IgD-negative memory B cell (primary cell): ENCODE results near the gene THAP3. TPM values are rescaled to one million over a fixed set of nuclear protein-coding genes. Genes with fewer than 3 reads are reported as not detected.
"Not testable (repeated sequence)": the region's sequence is repeated elsewhere in the genome, so short reads cannot be mapped to it uniquely, and the experiment has no call there.

Experiments used
- H3K27ac Mint-ChIP-seq, 3 donors: one replicate each; pipeline ENCODE4 v1.8.0; 2020 to 2022; ENCODE audit warnings: mild to moderate bottlenecking in 3 of 3, mixed read lengths in 3 of 3, moderate library complexity in 1 of 3
- H3K27me3 Mint-ChIP-seq: one replicate; pipeline ENCODE4 v1.8.0; 2021; ENCODE audit warnings: mixed read lengths
- H3K36me3 Mint-ChIP-seq: one replicate; pipeline ENCODE4 v1.8.0; 2020; ENCODE audit warnings: mild to moderate bottlenecking, mixed read lengths
- H3K4me1 Mint-ChIP-seq, 3 donors: one replicate each; pipeline ENCODE4 v1.8.0; 2020 to 2022; ENCODE audit warnings: mixed read lengths in 3 of 3, mild to moderate bottlenecking in 1 of 3
- H3K4me3 Mint-ChIP-seq, 4 donors: one replicate each; pipeline ENCODE4 v1.8.0; 2020 to 2022; ENCODE audit warnings: mild to moderate bottlenecking in 4 of 4, mixed read lengths in 4 of 4, moderate library complexity in 3 of 4
- H3K9me3 Mint-ChIP-seq, 3 donors: one replicate each; pipeline ENCODE4 v1.8.0; 2020 to 2021; ENCODE audit warnings: mixed read lengths in 3 of 3, mild to moderate bottlenecking in 1 of 3
- polyA plus RNA-seq: library from polyadenylated mRNA; unstranded; fragments of 300-500 nt; fragmentation: Illumina TruSeq; gene quantifications from one replicate; pipeline ENCODE4 v1.2.3, GENCODE V29; 2021

The THAP3 gene
- polyA plus RNA-seq, 1 donor from 2014 or later = 28.4 TPM

DNA sequence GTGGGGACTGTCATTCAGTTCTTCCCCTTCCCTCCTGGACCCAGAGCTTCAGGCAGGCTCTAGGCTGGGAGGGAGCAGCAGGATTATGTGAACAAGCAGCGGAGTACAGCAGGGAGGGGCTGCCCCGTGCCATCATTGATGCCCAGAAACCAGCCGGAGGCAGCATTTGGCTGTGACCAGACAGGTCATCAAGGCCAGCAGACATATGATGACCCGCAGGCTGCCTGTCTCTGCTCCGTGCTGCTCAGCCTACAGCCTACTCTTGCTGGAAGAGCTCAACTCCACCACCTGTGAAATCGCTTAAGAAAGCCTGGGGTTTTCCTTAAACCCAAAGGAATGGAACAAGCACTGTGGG, 26.9 kb upstream of the THAP3 start:
- H3K36me3 Mint-ChIP-seq = peaks cover 2% of the 10 kb centered on the region
- no peaks in the 10 kb centered on the region for H3K27me3 Mint-ChIP-seq
- H3K4me1 Mint-ChIP-seq = peaks cover 15 to 24% (median 19%) of the 10 kb centered on the region in 3 donors
- peak overlapping the region in 1 of 4 donors; percentile 50 for H3K4me3 Mint-ChIP-seq
- H3K27ac Mint-ChIP-seq = no peak overlapping the region
- H3K9me3 Mint-ChIP-seq = no peaks in the 10 kb centered on the region

DNA sequence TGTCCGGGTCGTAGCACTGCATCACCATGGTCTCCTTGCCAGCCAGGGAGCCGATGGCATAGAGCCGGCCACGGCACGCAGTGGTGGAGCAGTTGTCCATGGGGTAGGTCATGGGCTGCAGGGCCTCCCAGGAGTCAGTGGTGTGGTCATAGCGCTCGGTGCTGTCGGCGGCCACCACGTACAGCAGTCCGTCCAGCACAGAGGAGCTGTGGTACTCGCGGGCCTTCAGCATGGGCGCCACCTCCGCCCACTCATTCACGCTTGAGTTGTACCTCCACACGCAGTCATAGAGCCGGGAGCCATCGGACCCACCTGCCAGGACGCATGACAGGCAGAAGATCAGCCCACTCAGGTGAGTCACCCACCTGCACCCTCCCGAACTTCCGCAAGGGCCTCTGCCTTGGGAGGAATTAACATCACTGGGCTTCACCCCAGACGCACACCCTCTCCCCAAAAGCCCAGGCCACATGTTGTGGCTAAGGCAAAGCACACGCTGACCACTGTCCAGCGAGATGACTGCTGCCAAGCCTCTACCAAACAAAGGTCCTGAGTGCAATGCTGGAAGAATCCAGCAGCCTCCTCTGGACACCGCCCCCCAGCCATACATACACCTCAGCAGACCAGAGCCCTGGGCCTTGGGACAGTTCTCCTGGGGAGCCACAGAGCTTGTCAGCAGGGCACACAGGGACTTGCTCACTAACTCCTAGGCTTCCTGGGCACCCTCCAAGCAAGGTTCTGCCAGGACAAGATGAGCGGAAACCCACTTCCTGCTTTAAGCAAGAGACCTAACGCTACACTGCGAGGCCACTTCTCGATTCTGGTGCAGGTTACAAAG, 25.3 kb upstream of the THAP3 start:
- Mint-ChIP-seq H3K4me1 (peaks cover 19 to 25% (median 24%) of the 10 kb centered on the region in 3 donors), H3K27me3 (no peaks in the 10 kb centered on the region), H3K36me3 (no peaks in the 10 kb centered on the region), H3K4me3 (peak overlapping the region; percentile 92 to 97 (median 94)), H3K9me3 (no peaks in the 10 kb centered on the region), H3K27ac (peak overlapping the region; percentile 16 to 87 (median 87))

DNA sequence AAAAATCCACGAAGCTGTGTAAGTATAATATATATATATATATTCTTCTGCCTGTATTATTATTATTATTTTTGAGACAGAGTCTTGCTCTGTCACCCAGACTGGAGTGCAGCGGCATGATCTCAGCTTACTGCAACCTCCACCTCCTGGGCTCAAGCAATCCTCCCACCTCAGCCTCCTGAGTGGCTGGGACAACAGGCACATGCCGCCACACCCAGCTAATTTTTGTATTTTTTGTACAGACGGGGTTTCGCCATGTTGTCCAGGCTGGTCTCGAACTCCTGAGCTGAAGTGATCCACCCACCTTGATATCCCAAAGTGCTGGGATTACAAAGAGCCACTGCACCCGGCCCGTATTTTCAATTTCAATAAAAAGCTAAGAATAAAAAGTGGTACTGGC, 24.7 kb upstream of the THAP3 start:
- Mint-ChIP-seq H3K27ac (peak overlapping the region; percentile 87 to 97 (median 87)), H3K4me1 (peaks cover 19 to 25% (median 24%) of the 10 kb centered on the region in 3 donors), H3K4me3 (peak overlapping the region; percentile 94 to 97 (median 95))
- H3K27me3 Mint-ChIP-seq, H3K9me3 Mint-ChIP-seq, H3K36me3 Mint-ChIP-seq: not testable (repeated sequence)

DNA sequence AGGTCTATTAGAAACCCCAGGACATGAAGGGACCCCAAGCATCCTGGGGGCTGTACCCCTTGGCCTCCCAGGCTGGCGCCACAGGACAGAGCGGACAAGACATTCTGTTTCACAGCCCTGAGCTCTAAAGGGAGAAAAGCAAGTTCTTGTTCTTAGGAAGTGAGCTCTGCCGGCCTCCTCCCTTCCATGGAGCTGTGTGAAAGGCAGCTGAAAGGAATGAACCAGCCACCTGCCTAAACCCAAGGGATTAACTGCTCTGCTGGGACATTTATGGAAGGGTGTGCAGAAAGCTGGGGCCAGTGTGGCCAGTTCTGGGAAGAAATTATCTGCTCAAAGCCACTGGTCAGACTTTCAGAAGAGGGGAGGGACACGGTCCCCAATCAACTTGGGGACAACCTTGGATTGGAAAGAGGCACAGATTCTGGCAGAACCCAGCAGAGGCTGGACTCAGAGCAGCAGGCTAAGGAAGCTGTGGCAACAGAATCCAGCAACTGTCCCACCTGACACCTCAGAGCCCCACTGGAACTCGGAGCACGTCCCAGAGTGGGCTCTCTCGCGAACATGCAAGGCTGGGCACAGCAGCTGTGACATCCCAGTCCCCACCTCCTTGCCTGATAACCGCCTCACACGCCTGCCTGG, 24.1 kb upstream of the THAP3 start:
- H3K9me3 Mint-ChIP-seq = no peaks in the 10 kb centered on the region
- peak overlapping the region; percentile 67 to 97 (median 87) for H3K27ac Mint-ChIP-seq
- peaks cover 19 to 25% (median 24%) of the 10 kb centered on the region in 3 donors for H3K4me1 Mint-ChIP-seq
- H3K36me3 Mint-ChIP-seq = no peaks in the 10 kb centered on the region
- no peaks in the 10 kb centered on the region for H3K27me3 Mint-ChIP-seq
- peak overlapping the region; percentile 94 to 97 (median 95) for H3K4me3 Mint-ChIP-seq

DNA sequence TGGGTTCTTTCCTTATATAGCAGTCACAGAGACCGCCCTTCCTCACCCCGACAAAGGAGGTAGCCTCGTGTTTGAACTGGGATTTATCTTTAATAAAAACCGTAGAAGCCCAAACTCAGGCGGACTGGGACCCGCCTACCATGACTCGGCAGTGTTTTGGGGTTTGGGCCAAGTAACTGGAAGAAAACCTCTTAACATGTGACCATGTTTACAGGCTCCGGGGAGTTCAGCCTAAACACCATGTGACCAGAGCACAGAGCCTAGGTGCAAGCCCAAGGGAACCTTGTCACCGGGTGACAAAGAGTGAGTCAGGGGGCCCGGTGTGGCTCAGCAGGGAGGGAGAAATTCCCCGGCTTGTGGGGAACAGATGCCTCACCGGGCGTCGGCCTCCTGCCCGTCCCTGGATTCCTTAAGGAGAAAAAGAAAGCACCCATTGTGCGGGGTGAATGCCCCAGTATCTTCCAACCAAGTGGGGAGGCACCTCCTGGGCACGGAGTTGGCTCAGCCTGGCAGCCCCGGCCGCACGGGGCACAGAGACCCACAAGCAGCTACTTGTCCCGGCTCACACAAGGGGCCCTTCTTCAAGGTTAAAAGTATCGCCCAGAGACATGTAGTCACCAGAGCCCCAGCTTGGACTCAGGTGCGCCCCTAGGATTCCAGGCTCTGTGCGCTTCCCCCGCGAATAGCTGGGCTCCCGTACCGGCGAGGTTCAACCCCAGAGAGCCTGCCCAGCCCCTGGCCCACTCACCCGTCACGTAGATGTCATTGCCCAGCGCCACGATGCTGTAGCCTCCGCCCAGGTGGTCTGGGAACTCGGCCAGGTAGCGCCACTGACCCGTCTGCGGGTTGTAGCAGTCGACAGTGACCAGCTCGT, 23.4 kb upstream of the THAP3 start:
- Mint-ChIP-seq H3K27ac (peak overlapping the region; percentile 67 to 97 (median 87)), H3K27me3 (no peaks in the 10 kb centered on the region), H3K4me3 (peak overlapping the region; percentile 94 to 97 (median 95)), H3K36me3 (no peaks in the 10 kb centered on the region), H3K9me3 (no peaks in the 10 kb centered on the region), H3K4me1 (peaks cover 17 to 25% (median 21%) of the 10 kb centered on the region in 3 donors)

DNA sequence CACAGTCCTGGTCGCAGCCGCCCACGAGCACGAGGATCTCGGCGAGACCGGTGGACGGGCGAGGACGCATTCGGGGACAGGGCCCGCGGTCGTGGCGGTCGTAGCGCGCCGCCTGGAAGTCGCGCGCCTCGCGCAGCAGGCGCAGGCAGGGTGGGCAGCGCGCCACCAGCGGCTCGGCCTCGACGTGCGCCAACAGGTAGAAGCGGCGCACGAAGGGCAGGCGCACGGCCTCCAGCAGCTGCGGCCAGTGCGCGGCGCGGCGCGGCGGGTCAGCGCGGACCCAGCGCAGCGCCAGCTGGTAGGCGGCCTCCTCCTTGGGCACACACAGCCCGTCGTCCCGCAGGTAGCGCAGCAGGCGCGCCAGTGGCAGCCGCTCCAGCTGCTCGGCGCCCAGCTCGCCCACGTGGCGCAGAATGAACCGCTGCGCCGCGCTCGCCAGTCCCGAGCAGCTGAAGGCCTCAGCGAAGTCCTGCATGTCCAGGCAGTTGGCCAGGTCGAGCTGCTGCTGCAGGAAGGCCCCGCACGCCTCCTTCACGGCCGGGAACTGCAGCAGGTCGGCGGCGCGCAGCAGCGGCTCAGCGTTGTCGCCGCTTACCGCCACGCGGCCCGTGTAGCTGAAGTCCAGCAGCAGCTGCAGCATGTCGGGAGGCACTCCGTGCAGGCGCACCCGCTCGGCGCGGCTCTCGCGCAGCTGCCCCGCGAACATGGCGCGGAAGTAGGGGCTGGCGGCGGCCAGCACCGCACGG, 22.6 kb upstream of the THAP3 start:
- Mint-ChIP-seq H3K27ac (peak overlapping the region in 2 of 3 donors; percentile 97 to 99), H3K4me3 (peak overlapping the region; percentile 95 to 100 (median 96)), H3K36me3 (no peaks in the 10 kb centered on the region), H3K4me1 (peaks cover 16 to 25% (median 18%) of the 10 kb centered on the region in 3 donors), H3K27me3 (no peaks in the 10 kb centered on the region), H3K9me3 (no peaks in the 10 kb centered on the region)

DNA sequence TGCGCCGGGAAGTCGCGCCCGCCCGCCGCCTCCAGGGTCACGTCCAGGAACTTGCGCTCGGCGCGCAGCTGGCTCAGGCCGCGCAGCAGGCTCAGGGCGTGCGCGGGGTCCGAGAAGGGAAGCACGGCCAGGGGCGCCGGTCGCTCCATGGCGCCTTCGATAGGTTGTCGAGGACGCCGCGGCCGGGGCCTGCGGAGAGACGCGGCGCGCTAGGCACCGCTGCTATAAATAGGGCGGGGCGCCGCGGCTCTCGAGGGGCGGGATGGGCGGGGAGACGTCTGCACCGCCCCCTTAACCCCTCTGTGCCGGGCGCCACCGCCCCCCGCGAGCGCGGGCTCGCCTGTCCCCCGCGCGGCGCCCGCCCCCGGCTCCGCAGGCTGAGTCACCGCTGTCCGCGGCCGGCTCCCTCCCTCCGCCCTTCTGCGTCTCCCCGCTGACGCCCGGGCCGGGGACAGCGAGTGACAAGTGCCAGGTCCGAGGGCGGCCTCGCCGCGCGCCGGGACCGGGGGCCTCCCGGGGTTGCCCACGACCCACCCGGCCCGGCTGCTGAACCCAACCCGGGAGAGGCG, 21.9 kb upstream of the THAP3 start, which contains the start of gene KLHL21:
TSS of gene KLHL21 (minus strand) at position 201 of the 569 bp plus-strand sequence. CDS start at position 149, 52 bp downstream.
- no peaks in the 10 kb centered on the region for H3K36me3 Mint-ChIP-seq
- H3K27me3 Mint-ChIP-seq = no peaks in the 10 kb centered on the region
- H3K27ac Mint-ChIP-seq = peak within 1 kb of the TSS; percentile 91 to 99 (median 97)
- H3K4me1 Mint-ChIP-seq = peaks cover 14 to 25% (median 18%) of the 10 kb centered on the region in 3 donors
- H3K9me3 Mint-ChIP-seq = no peaks in the 10 kb centered on the region
- H3K4me3 Mint-ChIP-seq = peak within 1 kb of the TSS; percentile 95 to 100 (median 96)

DNA sequence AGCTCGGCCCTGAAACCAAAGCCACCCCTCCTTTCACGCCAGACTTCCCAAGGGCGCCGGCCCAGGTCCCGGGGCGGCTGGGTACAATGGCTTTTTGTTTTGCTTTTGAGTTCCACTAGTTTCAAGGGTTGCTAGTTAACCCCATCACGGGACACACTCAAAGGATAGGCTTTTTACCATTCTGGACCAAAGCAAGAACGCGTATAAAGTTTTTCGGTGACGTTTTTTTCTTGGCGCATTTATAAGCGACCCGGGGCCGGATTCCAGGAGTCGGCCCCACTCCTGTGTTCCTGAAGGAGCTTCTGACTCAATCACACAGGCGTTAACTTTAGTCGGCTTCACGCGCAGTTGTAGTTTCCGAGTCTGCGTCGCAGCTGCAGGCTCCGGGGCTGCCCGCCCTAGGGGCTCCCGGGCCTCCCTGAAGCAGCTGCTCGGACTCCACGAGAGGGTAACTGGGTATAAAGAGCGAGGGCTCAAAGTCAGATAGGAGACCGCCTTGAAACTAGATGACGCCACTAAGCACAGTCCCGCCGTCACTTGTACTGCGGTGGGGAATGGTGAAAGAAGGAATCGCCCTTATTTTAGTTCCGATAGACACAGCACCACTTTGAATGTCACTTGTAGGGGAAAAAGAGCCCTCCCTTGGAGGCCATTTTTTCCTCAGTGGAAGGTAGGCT, 21.3 kb upstream of the THAP3 start:
- Mint-ChIP-seq H3K27me3 (no peaks in the 10 kb centered on the region), H3K4me3 (peak overlapping the region; percentile 89 to 100 (median 94)), H3K27ac (peak overlapping the region; percentile 91 to 99 (median 97)), H3K4me1 (peaks cover 14 to 25% (median 18%) of the 10 kb centered on the region in 3 donors), H3K9me3 (no peaks in the 10 kb centered on the region), H3K36me3 (no peaks in the 10 kb centered on the region)

DNA sequence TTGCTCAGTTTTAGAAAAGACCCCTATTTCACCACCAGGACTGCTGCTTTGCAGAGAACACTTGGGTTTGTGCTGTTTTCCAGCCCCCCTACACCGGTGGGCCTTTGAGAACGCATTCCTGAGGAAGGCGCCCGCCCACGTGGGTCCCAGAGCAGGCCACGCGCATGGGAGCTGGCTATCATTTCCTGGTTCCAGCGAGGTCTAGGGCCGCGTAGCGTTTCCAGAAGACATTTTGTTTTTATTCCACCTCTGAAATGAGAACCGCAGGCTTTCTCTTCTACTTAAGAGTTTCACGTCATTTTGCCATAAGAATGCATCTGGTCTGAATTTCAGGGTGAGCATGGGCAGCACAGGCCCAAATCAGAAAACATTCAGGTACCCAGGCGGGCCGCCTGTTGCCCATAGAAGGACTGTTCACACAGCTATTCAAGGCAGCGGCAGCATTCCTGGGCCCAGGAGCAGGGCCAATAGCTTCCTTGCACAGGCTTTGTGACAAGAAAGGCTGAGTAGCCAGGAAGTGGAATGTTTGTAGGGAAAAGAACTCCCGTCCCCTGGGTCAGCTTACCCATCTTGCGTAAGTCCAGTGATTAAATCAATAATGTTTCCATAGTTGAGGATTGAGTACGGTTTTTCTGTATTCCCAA, 20.6 kb upstream of the THAP3 start:
- H3K36me3 Mint-ChIP-seq = no peaks in the 10 kb centered on the region
- H3K27me3 Mint-ChIP-seq = no peaks in the 10 kb centered on the region
- H3K9me3 Mint-ChIP-seq = no peaks in the 10 kb centered on the region
- H3K4me1 Mint-ChIP-seq = peaks cover 14 to 25% (median 17%) of the 10 kb centered on the region in 3 donors
- H3K4me3 Mint-ChIP-seq = peak overlapping the region; percentile 89 to 100 (median 94)
- peak overlapping the region in 2 of 3 donors; percentile 97 to 99 for H3K27ac Mint-ChIP-seq

DNA sequence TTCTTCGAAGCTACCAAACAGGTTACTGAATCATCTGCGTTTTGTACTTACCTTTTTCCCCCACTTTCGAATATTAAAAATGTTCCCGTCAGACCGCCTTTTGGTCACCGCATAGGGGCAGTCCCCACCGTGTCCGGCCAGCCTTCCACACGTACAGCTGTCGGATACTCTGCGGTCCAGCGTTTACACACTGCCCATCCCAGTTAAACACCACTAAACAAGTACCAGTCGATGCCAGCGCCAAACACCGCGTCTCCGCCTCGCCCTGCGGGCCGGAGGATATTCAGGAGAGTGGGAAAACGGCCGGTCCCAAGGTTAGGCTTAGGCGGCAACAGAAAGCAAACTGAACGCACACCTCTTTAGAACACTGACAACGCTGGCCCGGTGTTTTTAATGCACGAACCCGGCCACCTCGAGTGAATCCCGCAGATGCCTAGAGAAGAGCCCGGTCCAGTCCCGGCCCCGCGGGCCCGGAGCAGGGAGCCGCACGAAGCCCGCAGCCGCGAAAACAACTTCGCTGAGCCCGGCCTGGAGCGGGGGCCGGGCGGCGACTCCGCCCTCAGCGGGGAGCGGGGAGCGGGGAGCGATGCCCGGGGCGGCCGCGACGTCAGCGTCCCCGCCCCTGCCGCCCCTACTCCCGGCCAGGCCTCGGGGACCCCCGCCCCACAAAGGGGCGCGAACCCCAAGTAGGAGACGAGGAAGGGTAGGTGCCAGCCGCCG, 11.9 kb upstream of the THAP3 start:
- peak overlapping the region; percentile 84 to 93 (median 87) for H3K27ac Mint-ChIP-seq
- H3K4me3 Mint-ChIP-seq = peak overlapping the region; percentile 91 to 94 (median 92)
- H3K9me3 Mint-ChIP-seq = no peaks in the 10 kb centered on the region
- no peaks in the 10 kb centered on the region for H3K27me3 Mint-ChIP-seq
- H3K4me1 Mint-ChIP-seq = peaks cover 12 to 15% (median 15%) of the 10 kb centered on the region in 3 donors
- no peaks in the 10 kb centered on the region for H3K36me3 Mint-ChIP-seq

DNA sequence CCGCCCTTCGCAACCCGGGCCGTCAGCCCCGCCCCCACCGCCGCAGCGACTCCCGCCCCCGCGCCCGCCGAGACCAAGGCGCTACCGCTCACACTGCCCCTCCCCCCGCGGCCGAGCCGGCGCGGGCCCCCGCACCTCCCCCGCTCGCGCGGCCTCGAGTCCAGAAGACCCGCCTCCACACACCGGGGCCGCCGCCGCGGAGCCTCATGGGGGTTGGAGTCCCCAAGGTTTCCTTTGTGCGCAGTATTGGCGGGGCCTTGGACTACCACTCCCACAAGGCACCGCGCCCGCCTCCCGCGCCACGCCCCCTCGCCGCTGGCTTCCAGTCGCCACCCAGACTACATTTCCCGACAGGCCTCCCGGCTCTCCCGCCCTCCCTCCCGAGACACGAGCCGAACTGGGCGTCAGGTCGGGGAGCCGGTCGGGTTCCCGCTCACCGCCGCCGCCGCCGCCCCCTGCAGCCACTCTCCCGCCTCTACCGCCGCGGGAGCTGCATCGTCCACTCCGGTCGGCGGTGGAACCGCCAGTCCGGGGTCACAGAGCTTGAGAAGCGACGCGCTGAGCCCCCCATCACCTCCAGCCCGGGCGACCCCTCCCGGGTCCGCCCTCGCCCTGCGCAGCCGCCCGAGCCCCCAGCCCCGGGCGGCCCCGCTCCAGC, 11.2 kb upstream of the THAP3 start, which contains the start of gene PHF13:
TSS of gene PHF13 (plus strand) at position 371 of the 658 bp plus-strand sequence. CDS start 336 bp downstream, outside the sequence.
- peak within 1 kb of the TSS; percentile 84 to 93 (median 87) for H3K27ac Mint-ChIP-seq
- no peaks in the 10 kb centered on the region for H3K36me3 Mint-ChIP-seq
- peak within 1 kb of the TSS; percentile 91 to 96 (median 94) for H3K4me3 Mint-ChIP-seq
- H3K27me3 Mint-ChIP-seq = no peaks in the 10 kb centered on the region
- H3K4me1 Mint-ChIP-seq = peaks cover 12 to 15% (median 15%) of the 10 kb centered on the region in 3 donors
- no peaks in the 10 kb centered on the region for H3K9me3 Mint-ChIP-seq
